Measurements from ENCODE around the gene TLE7. TPM values are rescaled to one million over a fixed set of nuclear protein-coding genes. Genes with fewer than 3 reads are reported as not detected.

The TLE7 gene
- total and polyA plus RNA-seq, 2 of the 4 experiments (the other 2 are of a cell fraction): not detected

DNA sequence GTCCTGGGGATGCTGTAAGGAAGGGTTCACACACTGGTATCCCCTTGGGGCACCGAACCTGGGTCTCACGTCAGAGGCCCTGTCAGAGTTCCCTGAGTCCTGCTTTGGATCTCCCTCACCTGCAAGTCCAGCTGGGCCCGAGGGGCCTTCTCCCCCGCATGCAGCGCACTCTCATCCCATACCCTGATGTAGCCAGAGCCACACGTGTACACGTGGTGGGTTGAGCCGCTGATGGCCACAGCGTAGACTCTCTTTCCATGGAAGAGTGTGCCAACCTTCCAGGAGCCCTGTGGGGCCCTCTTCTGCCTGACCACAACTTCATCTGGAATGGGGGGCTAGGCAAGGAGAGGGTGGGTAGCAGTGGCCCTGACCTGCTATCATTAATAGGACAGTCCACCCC, 9.9 kb downstream of the TLE7 start:
- H2AK5ac ChIP-seq (ENCODE audit: low read depth, low read length): no peak overlapping the region
- no CpG with 5 or more reads among the region's 9 CpGs for WGBS, 2 experiments (ENCODE audit: extremely low coverage in 2 of 2, insufficient read length in 1 of 2)
- H3K56ac ChIP-seq (ENCODE audit: extremely low read depth, insufficient read depth, low read length): no peak overlapping the region
- no peak overlapping the region for H4K91ac ChIP-seq (ENCODE audit: insufficient read depth, low read depth, low read length)
- H3K4me2 ChIP-seq (ENCODE audit: low read depth, low read length): no peak overlapping the region
- peaks cover 1% of the 10 kb centered on the region for H3K27me3 ChIP-seq (ENCODE audit: control insufficient read depth, insufficient read depth, low read length)
- in situ Hi-C loops (cut with MboI; ENCODE audit: low sequenced_read_pairs): no loop called here
- TF ChIP-seq RAD21 (IDR thresholded peaks at IDR 0.05; ENCODE audit: low read length): no peak
- TF ChIP-seq MAZ (IDR thresholded peaks at IDR 0.05; ENCODE audit: borderline replicate concordance, low read depth, low read length): no peak
- TF ChIP-seq RFX5 (IDR thresholded peaks at IDR 0.05; ENCODE audit: low read depth, low read length): no peak
- TF ChIP-seq NFE2L2 (IDR thresholded peaks at IDR 0.05; ENCODE audit: low read depth, low read length): no peak
- no peak for TF ChIP-seq CEBPB (IDR thresholded peaks at IDR 0.05; ENCODE audit: low read depth, low read length)
- TF ChIP-seq MAFK (IDR thresholded peaks at IDR 0.05; ENCODE audit: low read depth, low read length): no peak
- no peak for TF ChIP-seq CHD1 (IDR thresholded peaks at IDR 0.05; ENCODE audit: low read depth, low read length)
- no peak for TF ChIP-seq BHLHE40 (IDR thresholded peaks at IDR 0.05; ENCODE audit: low read depth, low read length)
- TF ChIP-seq SMC3 (IDR thresholded peaks at IDR 0.05; ENCODE audit: low read depth, low read length): no peak
- no peak for TF ChIP-seq MXI1 (IDR thresholded peaks at IDR 0.05; ENCODE audit: borderline replicate concordance, low read depth, low read length)
- H2AK9ac ChIP-seq (replicated peaks; ENCODE audit: low read depth, low read length, poor library complexity): no peak overlapping the region
- no peaks in the 10 kb centered on the region for H3K9me3 ChIP-seq (ENCODE audit: control insufficient read depth, insufficient read depth, low read length)
- no peak overlapping the region for H3K23ac ChIP-seq (ENCODE audit: low read depth, low read length)
- DNase-seq: no peak
- no peak overlapping the region for H2AFZ ChIP-seq (replicated peaks; ENCODE audit: low read length, poor library complexity)
- no peak overlapping the region for H4K5ac ChIP-seq (ENCODE audit: low read depth, low read length)
- H3K36me3 ChIP-seq (ENCODE audit: control insufficient read depth, insufficient read depth, low read length): no peaks in the 10 kb centered on the region
- CTCF ChIA-PET: no interaction called here
- H3K14ac ChIP-seq (replicated peaks; ENCODE audit: low read depth, low read length): no peak overlapping the region
- no peak overlapping the region for H2BK120ac ChIP-seq (ENCODE audit: low read depth, low read length)
- dilution Hi-C loops (cut with HindIII; ENCODE audit: low sequenced_read_pairs, unreplicated experiment): no loop called here
- H3K4me1 ChIP-seq (ENCODE audit: control insufficient read depth, insufficient read depth, low read length): no peaks in the 10 kb centered on the region
- no peak overlapping the region for H2BK5ac ChIP-seq (ENCODE audit: low read depth, low read length, poor library complexity, severe bottlenecking)
- H3K18ac ChIP-seq (ENCODE audit: low read depth, low read length): no peak overlapping the region
- H3K79me1 ChIP-seq (ENCODE audit: low read depth in 1 of 2, low read length in 2 of 2): no peaks in the 10 kb centered on the region
- no peak overlapping the region for H3K27ac ChIP-seq (ENCODE audit: insufficient read depth, low read length)
- H4K8ac ChIP-seq (ENCODE audit: low read depth in 2 of 2, low read length in 2 of 2): no peak overlapping the region
- intact Hi-C loops (cut with micrococcal nuclease): no loop called here
- H3K4ac ChIP-seq (ENCODE audit: low read depth, low read length): no peak overlapping the region
- no peaks in the 10 kb centered on the region for H4K20me1 ChIP-seq (ENCODE audit: insufficient read depth, low read length)
- POLR2A ChIA-PET (ENCODE audit: unreplicated experiment): no interaction called here
- no peak overlapping the region for H3K9ac ChIP-seq (ENCODE audit: low read depth, low read length)
- no peak overlapping the region for H2BK15ac ChIP-seq (ENCODE audit: low read depth, low read length)
- BruUV-seq (replicated peaks): no TSS peak
- ATAC-seq (ENCODE audit: low read depth): no peak
- no peak overlapping the region for H2BK20ac ChIP-seq (ENCODE audit: low read depth, low read length)
- no peak overlapping the region for H3K4me3 ChIP-seq (ENCODE audit: insufficient read depth, low read depth, low read length)
- no peaks in the 10 kb centered on the region for H3K9me1 ChIP-seq (ENCODE audit: insufficient read depth, low read length)
